HepG2 (cell line): ENCODE results near the gene BCAR3. TPM values are rescaled to one million over a fixed set of nuclear protein-coding genes. Genes with fewer than 3 reads are reported as not detected.

Source experiments
- ATAC-seq: fragments of 200-7000 bp; cut with Tn5 transposase; 3 replicates; pipeline ENCODE4 v1.9.1; 2020; ENCODE audit warnings: mild to moderate bottlenecking, moderate library complexity
- BruUV-seq: library from RNA; stranded (reverse); fragments of 400-500 nt; replicated peaks from 2 replicates; lab custom pipeline; 2021; lab: Mats Ljungman, UMichigan
- CTCF ChIA-PET: fragments of 300-600 bp; formaldehyde crosslinking; extraction: SDS; loops from one replicate; lab custom pipeline; 2021; ENCODE audit warnings: low total read pairs, inconsistent platforms, low intra/inter-chr PET ratio; lab: Yijun Ruan, JAX
- POLR2A ChIA-PET: fragments of 350-600 bp; sonication (Branson Sonifier 250); formaldehyde crosslinking; loops from one replicate; lab custom pipeline; 2020; ENCODE audit warnings: antibody characterized with exemption, inconsistent platforms; lab: Yijun Ruan, JAX
- DNase-seq: peaks from one replicate; pipeline ENCODE4 v3.0.0-alpha.2; 2015; ENCODE audit warnings: low spot score
- FAIRE-seq: peaks from 3 replicates; lab custom pipeline; 2011; peaks lifted over from hg19 to GRCh38; lab: Jason Lieb, UNC
- H2AFZ ChIP-seq: one replicate; pipeline ENCODE4 v1.6.1; 2011; ENCODE audit warnings: low read length, inconsistent platforms
- H3K27ac ChIP-seq: fragments of 300-600 bp; 3 replicates; pipeline ENCODE4 v1.8.0; 2011; ENCODE audit warnings: mixed run types, mild to moderate bottlenecking, mixed read lengths, low read length, inconsistent platforms; ENCODE audit not compliant: insufficient read depth; ENCODE audit errors: extremely low read length
- H3K27me3 ChIP-seq, 2 experiments: fragments of 200-600 bp in 1 of 2; 2 replicates in 1 of 2; 3 replicates in 1 of 2; pipeline versions ENCODE4 v1.6.0 to v1.8.0; 2011; ENCODE audit warnings: low read length in 2 of 2, mild to moderate bottlenecking in 2 of 2, moderate library complexity in 2 of 2, inconsistent platforms in 1 of 2; ENCODE audit not compliant: insufficient read depth in 2 of 2, control insufficient read depth in 1 of 2
- H3K36me3 ChIP-seq, 2 experiments: fragments of 200-600 bp in 1 of 2; replicated peaks in 1 of 2; 2 replicates in 1 of 2; 3 replicates in 1 of 2; pipeline versions ENCODE4 v1.5.1 to v1.8.0; 2011; ENCODE audit warnings: low read length in 2 of 2, inconsistent platforms in 1 of 2; ENCODE audit not compliant: insufficient read depth in 2 of 2, control insufficient read depth in 1 of 2
- H3K4me1 ChIP-seq: 2 replicates; pipeline ENCODE4 v1.5.1; 2012; ENCODE audit warnings: low read length, inconsistent platforms; ENCODE audit not compliant: insufficient read depth
- H3K4me2 ChIP-seq: 2 replicates; pipeline ENCODE4 v1.6.0; 2011; ENCODE audit warnings: low read depth, low read length, inconsistent platforms
- H3K4me3 ChIP-seq, 3 experiments: fragments of 200-600 bp in 1 of 3; sonication (generic), shearing (Covaris generic) in 1 of 3; replicated peaks in 1 of 3; 2 replicates each; pipeline ENCODE4 v1.5.1; 2011 to 2016; ENCODE audit warnings: low read length in 3 of 3, inconsistent platforms in 2 of 3, low read depth in 2 of 3, mild to moderate bottlenecking in 2 of 3, control low read depth in 1 of 3, mixed read lengths in 1 of 3; ENCODE audit not compliant: insufficient read depth in 1 of 3
- H3K79me2 ChIP-seq: one replicate; pipeline ENCODE4 v1.6.1; 2011; ENCODE audit warnings: low read length, inconsistent platforms; ENCODE audit not compliant: insufficient read depth
- H3K9ac ChIP-seq: 2 replicates; pipeline ENCODE4 v1.6.0; 2011; ENCODE audit warnings: mild to moderate bottlenecking, low read depth, low read length, inconsistent platforms; ENCODE audit not compliant: insufficient read depth
- H3K9me3 ChIP-seq: 2 replicates; pipeline ENCODE4 v1.5.1; 2012; ENCODE audit warnings: mild to moderate bottlenecking, low read length
- H4K20me1 ChIP-seq: 2 replicates; pipeline ENCODE4 v1.6.0; 2011; ENCODE audit warnings: inconsistent platforms, mild to moderate bottlenecking, low read length, moderate library complexity; ENCODE audit not compliant: insufficient read depth
- SMAD3 ChIP-seq: sonication (generic); formaldehyde crosslinking; IDR thresholded peaks from 2 replicates; pipeline ENCODE4 v1.4.0; 2020; ENCODE audit warnings: missing genetic modification reagents
- WGBS: methylation state at CpG from one replicate; pipeline ENCODE4 v1.1.6; 2017; ENCODE audit warnings: low lambda C conversion rate; 5-methylcytosine and 5-hydroxymethylcytosine counted together
- in situ Hi-C: cut with HindIII; loops from 2 replicates; pipeline ENCODE4 v1.10.0; 2017; ENCODE audit warnings: low pct_unique_long_range_greater_than_20kb; ENCODE audit not compliant: extremely low pct_ligation_motif_present
- intact Hi-C: fragments of 100-400 bp; cut with micrococcal nuclease; formaldehyde crosslinking; loops from one replicate; pipeline ENCODE4 v1.10.0; 2022; ENCODE audit not compliant: unreplicated experiment
- polyA plus RNA-seq, 8 experiments: library from polyadenylated mRNA; depleted of rRNA in 3 of 8; stranded (reverse) in 7 of 8; unstranded in 1 of 8; fragments of >200 nt; fragmentation: Illumina TruSeq in 4 of 8; extraction: Trizol in 4 of 8; gene quantifications; 2 replicates each; pipeline versions ENCODE4 v1.2.1 to v1.2.3, GENCODE V29; 2011 to 2016; ENCODE audit warnings: low read depth in 4 of 8, missing spikeins in 1 of 8, mixed read lengths in 1 of 8; ENCODE audit not compliant: insufficient read depth in 1 of 8
- total RNA-seq, 5 experiments: library from RNA; depleted of rRNA; stranded (reverse); fragments of >200 nt; fragmentation: Illumina TruSeq; extraction: Trizol; gene quantifications; 2 replicates each; pipeline ENCODE4 v1.2.3, GENCODE V29; 2016; ENCODE audit warnings: low read depth in 1 of 5
- TF ChIP-seq, protein P1 (sequence below): sonication (generic); formaldehyde crosslinking; IDR thresholded peaks from 2 replicates; pipeline ENCODE4 v1.5.0; 2020; ENCODE audit warnings: missing genetic modification reagents
- TF ChIP-seq, protein P2 (sequence below): IDR thresholded peaks from 2 replicates; pipeline ENCODE4 v1.6.1; 2016; ENCODE audit warnings: mild to moderate bottlenecking
- TF ChIP-seq, protein P3 (sequence below): fragments of 450-650 bp; IDR thresholded peaks from 2 replicates; pipeline ENCODE4 v1.6.1; 2017

The BCAR3 gene
- total and polyA plus RNA-seq, 2 of the 13 experiments (the other 11 are each of a cell fraction or from before 2014, with no cell fraction given): 3.6 to 4.8 TPM

DNA sequence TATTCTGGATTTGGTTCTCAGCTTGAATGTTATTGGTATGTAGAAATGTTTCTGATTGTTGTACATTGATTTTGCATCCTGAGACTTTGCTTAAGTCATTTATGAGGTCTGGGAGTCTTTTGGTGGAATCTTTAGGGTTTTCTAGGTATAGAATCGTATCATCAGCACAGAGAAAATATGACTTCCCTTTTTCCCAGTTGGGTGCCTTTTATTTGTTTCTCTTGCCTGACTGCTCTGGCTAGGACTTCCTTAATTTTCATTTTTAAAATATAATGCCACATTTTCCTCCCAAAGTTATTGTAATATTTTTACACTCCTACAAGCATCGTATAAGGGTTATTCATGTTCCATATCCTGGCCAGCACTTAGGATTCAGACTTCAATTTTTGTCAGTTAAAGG lies 122.6 kb downstream of the BCAR3 start (continued):
- TF ChIP-seq, protein P1, sequence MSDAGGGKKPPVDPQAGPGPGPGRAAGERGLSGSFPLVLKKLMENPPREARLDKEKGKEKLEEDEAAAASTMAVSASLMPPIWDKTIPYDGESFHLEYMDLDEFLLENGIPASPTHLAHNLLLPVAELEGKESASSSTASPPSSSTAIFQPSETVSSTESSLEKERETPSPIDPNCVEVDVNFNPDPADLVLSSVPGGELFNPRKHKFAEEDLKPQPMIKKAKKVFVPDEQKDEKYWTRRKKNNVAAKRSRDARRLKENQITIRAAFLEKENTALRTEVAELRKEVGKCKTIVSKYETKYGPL (CRISPR knock-in tag): no peak

DNA sequence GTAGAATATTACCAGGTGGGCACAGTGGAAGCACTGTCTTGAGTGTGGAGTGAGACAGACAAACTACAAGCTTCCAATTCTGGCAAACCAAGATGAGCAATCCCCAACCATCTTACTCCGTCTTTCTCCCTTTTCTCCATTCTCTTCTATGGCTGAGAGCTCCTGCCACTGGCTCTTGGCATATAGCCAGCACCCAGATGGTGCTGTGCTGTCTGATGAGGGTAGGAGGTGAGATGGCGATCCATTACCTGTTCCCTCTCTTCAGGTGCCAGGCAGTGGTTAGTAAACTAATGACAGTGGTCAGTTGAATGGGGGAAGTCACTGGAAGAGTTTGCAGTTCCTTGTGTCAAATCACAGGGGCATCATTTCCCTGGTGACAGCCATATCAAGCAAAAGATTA lies 125.3 kb downstream of the BCAR3 start:
- no peaks in the 10 kb centered on the region for H3K9me3 ChIP-seq
- in situ Hi-C loops: no loop called here
- DNase-seq: no peak
- 96% methylated on average over 2 of the region's 2 CpGs for WGBS
- TF ChIP-seq, protein P2, sequence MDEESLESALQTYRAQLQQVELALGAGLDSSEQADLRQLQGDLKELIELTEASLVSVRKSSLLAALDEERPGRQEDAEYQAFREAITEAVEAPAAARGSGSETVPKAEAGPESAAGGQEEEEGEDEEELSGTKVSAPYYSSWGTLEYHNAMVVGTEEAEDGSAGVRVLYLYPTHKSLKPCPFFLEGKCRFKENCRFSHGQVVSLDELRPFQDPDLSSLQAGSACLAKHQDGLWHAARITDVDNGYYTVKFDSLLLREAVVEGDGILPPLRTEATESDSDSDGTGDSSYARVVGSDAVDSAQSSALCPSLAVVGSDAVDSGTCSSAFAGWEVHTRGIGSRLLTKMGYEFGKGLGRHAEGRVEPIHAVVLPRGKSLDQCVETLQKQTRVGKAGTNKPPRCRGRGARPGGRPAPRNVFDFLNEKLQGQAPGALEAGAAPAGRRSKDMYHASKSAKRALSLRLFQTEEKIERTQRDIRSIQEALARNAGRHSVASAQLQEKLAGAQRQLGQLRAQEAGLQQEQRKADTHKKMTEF: no peak
- no peak for TF ChIP-seq SMAD3 (CRISPR knock-in tag)
- TF ChIP-seq, protein P3, sequence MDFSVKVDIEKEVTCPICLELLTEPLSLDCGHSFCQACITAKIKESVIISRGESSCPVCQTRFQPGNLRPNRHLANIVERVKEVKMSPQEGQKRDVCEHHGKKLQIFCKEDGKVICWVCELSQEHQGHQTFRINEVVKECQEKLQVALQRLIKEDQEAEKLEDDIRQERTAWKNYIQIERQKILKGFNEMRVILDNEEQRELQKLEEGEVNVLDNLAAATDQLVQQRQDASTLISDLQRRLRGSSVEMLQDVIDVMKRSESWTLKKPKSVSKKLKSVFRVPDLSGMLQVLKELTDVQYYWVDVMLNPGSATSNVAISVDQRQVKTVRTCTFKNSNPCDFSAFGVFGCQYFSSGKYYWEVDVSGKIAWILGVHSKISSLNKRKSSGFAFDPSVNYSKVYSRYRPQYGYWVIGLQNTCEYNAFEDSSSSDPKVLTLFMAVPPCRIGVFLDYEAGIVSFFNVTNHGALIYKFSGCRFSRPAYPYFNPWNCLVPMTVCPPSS: no peak
- TF ChIP-seq, all 625 proteins: peak for 0
- no peaks in the 10 kb centered on the region for H3K27me3 ChIP-seq
- H3K4me2 ChIP-seq: no peak overlapping the region
- peaks cover 41% of the 10 kb centered on the region for H3K4me1 ChIP-seq
- no peak overlapping the region for H3K27ac ChIP-seq
- no TSS peak for BruUV-seq
- CTCF ChIA-PET: no interaction called here
- intact Hi-C loops: no loop called here
- H3K9ac ChIP-seq: no peak overlapping the region
- H2AFZ ChIP-seq: no peak overlapping the region
- no peak for FAIRE-seq
- POLR2A ChIA-PET: interaction anchor here (0.7 kb wide), 1 partner anchor 51 kb away, joined by 5 read pairs; no protein-coding TSS in a partner anchor
- ATAC-seq: no peak
- no peaks in the 10 kb centered on the region for H3K79me2 ChIP-seq
- H3K4me3 ChIP-seq: no peak overlapping the region
- no peaks in the 10 kb centered on the region for H4K20me1 ChIP-seq
- H3K36me3 ChIP-seq: peaks cover 3 to 4% of the 10 kb centered on the region in 2 experiments; a peak in 4 of 5 replicates
